Activated T-helper 2 cell treated with anti-CD3 and anti-CD28 coated beads, Interferon-gamma antibody, Interleukin-2, Interleukin-4, amounts not matched to agents 10 μg/mL and 5 μg/mL and 100 μg/mL, durations not matched to agents 14 hours and 24 hours and 36 hours (primary cell): Measurements from ENCODE around the gene SLC44A1. TPM values are rescaled to one million over a fixed set of nuclear protein-coding genes. Genes with fewer than 3 reads are reported as not detected.

ENCODE experiments used
- DNase-seq: peaks from one replicate; pipeline ENCODE4 v3.0.0; 2021; ENCODE audit warnings: low spot score
- H3K27ac Mint-ChIP-seq: one replicate; pipeline ENCODE4 v1.8.0; 2021; ENCODE audit warnings: mixed read lengths
- H3K27me3 Mint-ChIP-seq: one replicate; pipeline ENCODE4 v1.8.0; 2021; ENCODE audit warnings: low read depth, mixed read lengths
- H3K36me3 Mint-ChIP-seq: one replicate; pipeline ENCODE4 v1.8.0; 2021; ENCODE audit warnings: low read depth, mixed read lengths
- H3K4me1 Mint-ChIP-seq: one replicate; pipeline ENCODE4 v1.8.0; 2021; ENCODE audit warnings: low read depth, mixed read lengths
- H3K4me3 Mint-ChIP-seq: one replicate; pipeline ENCODE4 v1.8.0; 2021; ENCODE audit warnings: low read depth, mild to moderate bottlenecking, moderate library complexity, mixed read lengths
- H3K9me3 Mint-ChIP-seq: one replicate; pipeline ENCODE4 v1.8.0; 2021; ENCODE audit warnings: mixed read lengths
- intact Hi-C: fragments of 100-400 bp; cut with micrococcal nuclease; formaldehyde crosslinking; loops from one replicate; pipeline ENCODE4 v1.15.1; 2023
- total RNA-seq: library from RNA; stranded (reverse); gene quantifications from 2 replicates; pipeline ENCODE4 v1.2.3, GENCODE V29; 2022

SLC44A1 gene
- total RNA-seq, 1 donor from 2014 or later = 2.0 TPM

DNA sequence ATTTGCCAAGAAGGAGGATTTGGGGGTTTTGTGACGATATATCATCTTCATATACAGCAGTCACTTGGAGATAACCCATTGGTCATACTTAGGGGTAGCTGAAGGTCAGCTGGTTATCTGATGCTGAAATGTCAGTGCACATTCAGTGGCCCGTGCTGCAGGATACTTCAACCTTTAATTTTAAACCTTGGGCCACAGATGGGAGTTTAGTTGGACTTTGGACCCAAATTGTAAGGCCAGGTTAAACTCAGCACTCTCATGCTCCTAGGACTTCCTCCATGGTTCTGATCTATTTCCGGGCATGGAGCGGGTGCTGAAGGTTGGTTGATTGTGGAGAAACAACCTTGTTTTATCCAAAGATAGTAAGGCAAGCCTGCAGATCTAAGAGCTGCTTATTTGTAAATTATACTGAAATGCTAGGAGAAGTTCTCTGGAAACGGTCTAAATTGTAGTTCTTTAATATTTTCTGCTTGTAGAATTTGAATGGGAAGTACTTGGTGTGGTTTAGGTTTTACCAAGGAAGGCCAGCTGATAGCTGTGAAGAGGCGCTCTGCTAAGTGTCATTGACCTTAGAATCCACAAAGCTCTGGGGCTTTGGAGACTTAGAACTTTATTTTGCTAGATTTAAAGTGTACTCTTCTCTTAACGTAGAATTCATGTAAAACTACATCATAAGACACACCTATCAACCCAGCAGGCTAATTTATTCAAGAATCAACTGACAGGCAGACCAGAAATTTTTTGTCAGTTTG is 38.6 kb downstream of the SLC44A1 start:
- peaks cover 16% of the 10 kb centered on the region for H3K27me3 Mint-ChIP-seq
- DNase-seq = no peak
- no peaks in the 10 kb centered on the region for H3K36me3 Mint-ChIP-seq
- H3K27ac Mint-ChIP-seq = no peak overlapping the region
- intact Hi-C loops = no loop called here
- H3K9me3 Mint-ChIP-seq = no peaks in the 10 kb centered on the region
- H3K4me3 Mint-ChIP-seq = no peak overlapping the region
- no peaks in the 10 kb centered on the region for H3K4me1 Mint-ChIP-seq

DNA sequence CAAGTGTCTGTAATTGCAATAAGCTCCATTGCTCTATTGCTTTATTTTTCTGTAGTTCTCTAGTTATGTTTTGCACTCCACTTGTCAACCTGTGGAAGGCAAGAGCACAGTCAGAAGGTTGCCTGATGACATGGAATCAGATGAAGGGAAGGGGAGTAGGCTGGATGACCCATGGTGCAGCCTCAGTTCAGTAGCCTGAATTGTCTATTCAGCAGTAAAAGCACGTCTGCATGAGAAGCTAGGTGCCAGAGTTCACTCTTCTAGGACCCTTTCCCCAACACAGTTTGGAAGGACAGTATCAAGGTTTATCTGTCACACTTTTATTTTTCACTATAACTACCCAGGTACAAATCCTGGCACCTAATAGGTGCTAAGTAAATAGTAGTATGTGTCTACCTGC is 39.3 kb downstream of the SLC44A1 start:
- Mint-ChIP-seq H3K9me3 (no peaks in the 10 kb centered on the region), H3K36me3 (no peaks in the 10 kb centered on the region), H3K27me3 (peaks cover 16% of the 10 kb centered on the region), H3K4me1 (no peaks in the 10 kb centered on the region), H3K4me3 (no peak overlapping the region), H3K27ac (no peak overlapping the region)
- intact Hi-C loops = no loop called here
- no peak for DNase-seq

DNA sequence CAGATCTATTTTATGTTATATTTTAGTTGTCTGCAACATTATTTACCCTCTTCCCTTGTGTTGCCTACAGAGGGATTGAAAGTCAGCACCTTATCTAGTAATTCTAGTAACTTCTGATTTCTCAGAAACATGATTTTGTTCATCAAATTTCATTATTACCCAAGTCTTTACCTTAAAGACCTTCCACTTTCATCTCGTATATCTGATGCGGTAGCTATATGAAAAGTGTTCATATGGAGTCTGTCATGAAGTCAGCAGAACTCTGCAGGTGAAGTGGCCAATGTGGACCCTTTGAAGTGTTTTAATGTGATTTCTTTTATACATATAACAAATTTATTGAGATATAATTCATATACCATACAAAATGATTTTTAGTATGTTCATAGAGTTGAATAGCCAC is 40.0 kb downstream of the SLC44A1 start:
- no peak for DNase-seq
- no peaks in the 10 kb centered on the region for H3K4me1 Mint-ChIP-seq
- H3K27ac Mint-ChIP-seq = no peak overlapping the region
- intact Hi-C loops = no loop called here
- H3K27me3 Mint-ChIP-seq = peaks cover 16% of the 10 kb centered on the region
- no peaks in the 10 kb centered on the region for H3K9me3 Mint-ChIP-seq
- no peak overlapping the region for H3K4me3 Mint-ChIP-seq
- no peaks in the 10 kb centered on the region for H3K36me3 Mint-ChIP-seq

DNA sequence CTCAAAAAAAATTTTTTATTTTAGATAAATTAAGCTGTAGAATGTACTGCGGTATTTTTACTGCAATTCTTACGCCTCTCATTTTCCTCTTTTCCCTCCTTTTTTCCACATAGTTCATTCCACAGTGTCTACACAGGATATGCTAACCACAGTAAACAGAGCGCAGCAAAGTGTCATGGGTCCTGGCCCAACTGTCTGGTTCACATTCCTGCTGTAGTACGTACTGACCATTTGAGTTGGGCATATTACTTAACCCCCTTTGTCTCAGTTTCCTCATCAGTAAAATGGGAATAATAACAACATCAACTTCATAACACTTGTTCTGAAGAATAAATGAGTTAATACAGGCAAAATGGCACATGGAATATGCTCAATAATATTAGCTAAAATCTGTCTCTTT is 41.6 kb downstream of the SLC44A1 start:
- intact Hi-C loops = no loop called here
- no peak overlapping the region for H3K27ac Mint-ChIP-seq
- H3K9me3 Mint-ChIP-seq = no peaks in the 10 kb centered on the region
- H3K4me3 Mint-ChIP-seq = no peak overlapping the region
- H3K27me3 Mint-ChIP-seq = peaks cover 15% of the 10 kb centered on the region
- no peaks in the 10 kb centered on the region for H3K36me3 Mint-ChIP-seq
- H3K4me1 Mint-ChIP-seq = no peaks in the 10 kb centered on the region
- no peak for DNase-seq

DNA sequence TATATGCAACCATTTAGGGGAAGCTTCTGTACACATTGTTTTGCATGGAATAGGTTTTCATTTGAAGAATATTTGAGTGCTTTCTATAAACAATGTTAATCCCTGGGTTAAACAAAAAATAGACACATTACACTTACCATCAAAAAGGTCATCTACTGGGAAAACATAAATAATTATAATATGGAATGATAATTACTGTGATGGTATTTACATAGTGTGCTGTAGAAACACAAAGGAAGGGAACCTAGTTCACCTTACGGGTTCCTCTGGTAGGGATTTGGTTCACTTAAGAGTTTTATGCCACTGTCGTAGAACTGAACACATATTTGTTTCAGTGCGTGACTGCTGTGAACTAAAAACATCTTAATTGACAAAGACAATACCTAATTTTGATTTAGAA is 44.9 kb downstream of the SLC44A1 start:
- Mint-ChIP-seq H3K9me3 (no peaks in the 10 kb centered on the region), H3K4me1 (peaks cover 2% of the 10 kb centered on the region)

DNA sequence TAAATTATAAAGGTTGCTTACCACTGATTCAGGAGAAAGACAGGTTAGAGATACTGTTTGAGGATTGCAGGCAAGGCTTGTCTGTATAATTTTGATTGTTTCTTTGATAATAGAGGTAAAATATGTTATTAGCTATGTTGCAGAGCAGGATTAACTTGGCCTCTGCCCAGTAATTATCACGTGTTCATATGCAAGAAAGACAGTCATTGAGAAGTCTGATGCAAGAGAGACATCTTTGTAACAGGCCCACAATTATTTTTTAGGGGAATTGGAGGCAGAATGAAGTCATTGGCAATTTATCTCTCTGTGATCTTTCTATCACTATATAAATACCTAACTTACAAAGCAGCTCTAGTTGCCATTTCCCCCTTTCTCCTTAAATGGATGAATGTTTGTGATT is 46.0 kb downstream of the SLC44A1 start:
- Mint-ChIP-seq H3K4me3 (no peak overlapping the region), H3K9me3 (no peaks in the 10 kb centered on the region), H3K36me3 (no peaks in the 10 kb centered on the region), H3K27ac (no peak overlapping the region), H3K4me1 (peaks cover 7% of the 10 kb centered on the region), H3K27me3 (peaks cover 21% of the 10 kb centered on the region)
- intact Hi-C loops = no loop called here
- DNase-seq = no peak

More for the DNA sequence above, 44.9 kb downstream of the SLC44A1 start:
- peaks cover 16% of the 10 kb centered on the region for H3K27me3 Mint-ChIP-seq
- intact Hi-C loops = no loop called here
- H3K27ac Mint-ChIP-seq = no peak overlapping the region
- H3K36me3 Mint-ChIP-seq = no peaks in the 10 kb centered on the region
- no peak overlapping the region for H3K4me3 Mint-ChIP-seq
- DNase-seq = no peak

DNA sequence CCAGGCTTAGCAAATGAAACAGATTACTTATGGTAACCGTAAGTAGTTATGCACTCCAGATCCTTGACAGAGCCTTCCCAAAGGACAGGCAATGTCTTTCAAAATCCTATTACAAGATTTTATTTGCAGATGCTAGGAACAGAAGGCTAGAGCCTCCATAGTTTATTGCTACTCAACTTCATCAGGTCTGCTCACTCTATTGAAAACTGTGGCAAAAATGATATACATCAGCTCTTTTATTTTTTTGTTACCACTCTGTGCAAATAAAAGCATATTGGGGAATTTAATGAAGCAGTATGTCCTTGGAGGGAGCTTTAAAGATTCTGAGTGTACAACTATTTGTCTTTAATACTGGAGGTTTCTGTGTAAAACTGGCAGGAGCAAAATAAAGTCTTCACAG is 46.5 kb downstream of the SLC44A1 start:
- Mint-ChIP-seq H3K9me3 (no peaks in the 10 kb centered on the region), H3K4me1 (peaks cover 7% of the 10 kb centered on the region), H3K27me3 (peaks cover 20% of the 10 kb centered on the region), H3K36me3 (no peaks in the 10 kb centered on the region), H3K4me3 (no peak overlapping the region), H3K27ac (no peak overlapping the region)
- intact Hi-C loops = no loop called here
- DNase-seq = no peak

DNA sequence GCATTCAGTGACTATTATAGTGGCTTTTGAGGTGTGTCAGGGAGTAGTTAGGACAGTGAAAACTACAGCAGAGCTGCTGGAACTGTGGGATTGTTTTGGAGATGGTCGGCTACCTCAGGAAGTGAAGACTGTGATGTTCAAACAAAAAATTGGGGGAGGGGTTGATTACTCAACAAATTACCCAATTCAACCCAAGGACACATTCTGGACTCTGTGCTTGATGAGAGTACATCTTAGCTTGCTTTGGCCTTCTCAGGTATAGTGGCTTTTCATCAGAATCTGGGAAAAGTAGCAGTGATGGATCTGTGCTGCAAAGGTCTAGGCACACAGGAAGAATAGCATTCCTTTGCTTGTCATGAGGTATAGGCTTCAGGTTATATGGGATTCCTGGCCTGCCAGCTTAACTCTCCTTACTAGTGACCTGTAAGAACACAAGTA is 47.0 kb downstream of the SLC44A1 start:
- no peak for DNase-seq
- Mint-ChIP-seq H3K4me3 (no peak overlapping the region), H3K36me3 (no peaks in the 10 kb centered on the region), H3K27me3 (peaks cover 18% of the 10 kb centered on the region), H3K9me3 (no peaks in the 10 kb centered on the region), H3K27ac (no peak overlapping the region), H3K4me1 (peaks cover 10% of the 10 kb centered on the region)
- intact Hi-C loops = no loop called here

DNA sequence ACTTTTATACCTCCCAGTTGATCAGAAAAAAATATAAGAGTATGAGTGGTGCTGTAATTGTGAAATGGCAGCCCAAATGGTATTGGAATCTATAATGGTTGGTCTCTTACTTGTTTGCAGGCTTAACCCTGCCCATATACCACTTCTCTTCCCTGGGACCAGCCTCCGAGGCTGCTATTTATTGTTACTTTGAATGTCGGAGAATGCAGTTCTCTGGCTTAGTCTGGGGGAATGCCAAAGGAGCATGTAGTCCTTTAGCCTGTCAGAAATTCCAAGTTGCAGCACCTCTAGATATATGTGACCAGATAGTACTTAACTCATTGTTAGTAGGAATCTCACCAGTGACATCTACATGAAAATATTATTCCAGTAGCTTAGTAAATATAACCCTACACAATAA is 47.5 kb downstream of the SLC44A1 start:
- intact Hi-C loops = no loop called here
- peaks cover 18% of the 10 kb centered on the region for H3K27me3 Mint-ChIP-seq

DNA sequence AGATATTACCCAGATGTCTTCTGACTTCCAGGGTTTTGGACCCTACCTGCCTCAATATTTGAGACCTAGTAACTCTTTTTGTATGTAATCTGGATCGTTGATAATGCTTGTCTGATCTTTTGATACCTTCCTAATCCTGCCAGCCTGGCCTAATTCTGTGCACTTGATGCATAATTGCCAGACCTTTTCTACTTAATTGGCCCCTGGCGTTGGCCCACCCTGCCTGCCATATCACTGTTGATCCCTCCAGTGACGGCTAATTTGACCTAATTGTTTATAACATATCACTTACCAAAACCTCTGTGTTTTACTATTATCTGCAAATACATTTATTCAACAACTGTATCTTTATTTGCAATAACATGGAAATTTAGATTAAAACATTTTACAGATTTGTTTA is 49.0 kb downstream of the SLC44A1 start:
- no peak overlapping the region for H3K27ac Mint-ChIP-seq
- peaks cover 17% of the 10 kb centered on the region for H3K4me1 Mint-ChIP-seq
- peaks cover 18% of the 10 kb centered on the region for H3K27me3 Mint-ChIP-seq
- no peaks in the 10 kb centered on the region for H3K9me3 Mint-ChIP-seq
- no peak overlapping the region for H3K4me3 Mint-ChIP-seq
- H3K36me3 Mint-ChIP-seq = no peaks in the 10 kb centered on the region
- intact Hi-C loops = no loop called here
- no peak for DNase-seq

More for the DNA sequence above, 47.5 kb downstream of the SLC44A1 start:
- no peaks in the 10 kb centered on the region for H3K36me3 Mint-ChIP-seq
- DNase-seq = no peak
- H3K9me3 Mint-ChIP-seq = no peaks in the 10 kb centered on the region
- H3K27ac Mint-ChIP-seq = no peak overlapping the region
- peaks cover 15% of the 10 kb centered on the region for H3K4me1 Mint-ChIP-seq
- H3K4me3 Mint-ChIP-seq = no peak overlapping the region

DNA sequence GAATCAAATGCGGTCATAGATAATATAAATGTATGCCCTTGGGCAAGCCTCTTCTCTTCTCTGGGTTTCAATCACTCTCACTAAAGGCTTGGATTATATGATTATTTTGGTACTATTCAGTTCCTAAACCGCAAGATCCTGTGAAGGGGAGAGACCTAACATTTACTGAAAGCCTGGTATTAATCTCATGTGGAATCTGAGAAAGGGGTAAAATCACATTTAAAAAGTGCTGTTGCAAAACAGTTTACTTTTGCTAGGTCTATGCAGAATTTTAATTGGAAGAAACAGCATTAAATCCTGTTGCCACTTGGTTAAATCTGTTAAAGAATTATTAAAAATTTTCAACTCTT is 50.7 kb downstream of the SLC44A1 start:
- Mint-ChIP-seq H3K4me1 (peaks cover 34% of the 10 kb centered on the region), H3K36me3 (no peaks in the 10 kb centered on the region), H3K4me3 (no peak overlapping the region), H3K9me3 (no peaks in the 10 kb centered on the region), H3K27me3 (peaks cover 18% of the 10 kb centered on the region), H3K27ac (no peak overlapping the region)
- DNase-seq = no peak
- intact Hi-C loops = loop anchor here (5.0 kb wide), 1 partner anchor 37 kb away; no protein-coding TSS in a partner anchor

DNA sequence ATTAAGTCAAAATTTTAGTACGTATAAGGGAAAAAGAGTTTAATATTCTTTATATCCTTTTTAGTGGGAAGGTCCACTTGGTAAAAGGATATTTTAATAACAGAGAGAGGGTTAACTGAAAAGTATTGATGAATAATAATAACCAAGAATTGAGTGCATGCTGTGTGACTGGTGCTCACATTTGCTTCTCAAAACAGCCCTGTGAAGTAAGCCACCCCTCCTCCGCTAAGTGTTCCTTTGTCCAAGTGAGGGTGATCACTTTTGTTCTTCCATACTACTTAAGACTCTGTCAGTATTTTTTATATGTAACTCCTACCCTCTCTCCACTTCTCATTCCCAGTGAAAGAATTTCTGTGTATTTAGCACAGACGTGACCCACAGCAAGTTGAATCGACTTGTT is 51.5 kb downstream of the SLC44A1 start:
- peaks cover 18% of the 10 kb centered on the region for H3K27me3 Mint-ChIP-seq
- H3K4me1 Mint-ChIP-seq = peaks cover 37% of the 10 kb centered on the region
- intact Hi-C loops = loop anchor here (1.0 to 5.0 kb wide), 2 partner anchors 36 to 168 kb away; no protein-coding TSS in a partner anchor
- no peak for DNase-seq
- no peak overlapping the region for H3K4me3 Mint-ChIP-seq
- no peaks in the 10 kb centered on the region for H3K9me3 Mint-ChIP-seq
- no peak overlapping the region for H3K27ac Mint-ChIP-seq
- H3K36me3 Mint-ChIP-seq = no peaks in the 10 kb centered on the region

DNA sequence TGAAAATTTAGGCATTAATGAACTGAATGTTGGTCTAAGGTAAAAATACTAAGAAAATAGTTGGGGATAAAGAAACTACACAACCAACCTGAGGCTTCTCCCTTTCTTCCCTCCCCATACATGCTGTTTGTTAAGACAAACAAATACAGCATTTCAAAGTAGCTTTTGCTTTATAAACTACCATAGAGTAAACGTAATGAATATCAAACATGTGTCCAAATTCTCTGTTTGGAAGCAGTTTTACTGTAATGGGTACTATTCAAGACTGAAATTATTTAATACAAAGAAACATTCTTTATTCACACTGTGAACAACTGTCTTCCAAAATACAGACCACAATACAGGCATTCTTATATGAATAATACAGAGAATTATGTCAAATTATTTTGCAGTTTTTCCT is 52.0 kb downstream of the SLC44A1 start:
- Mint-ChIP-seq H3K36me3 (no peaks in the 10 kb centered on the region), H3K27ac (no peak overlapping the region), H3K27me3 (peaks cover 14% of the 10 kb centered on the region), H3K4me1 (peaks cover 37% of the 10 kb centered on the region), H3K9me3 (no peaks in the 10 kb centered on the region), H3K4me3 (no peak overlapping the region)
- no peak for DNase-seq
- intact Hi-C loops = loop anchor here (1.0 to 5.0 kb wide), 2 partner anchors 36 to 168 kb away; no protein-coding TSS in a partner anchor
